Activated CD8-positive, alpha-beta memory T cell treated with anti-CD3 and anti-CD28 coated beads, Interleukin-2, amount 50 U/mL, for 24 hours (primary cell): ENCODE results near the gene RNF115.
"Not testable (repeated sequence)": the region's sequence is repeated elsewhere in the genome, so short reads cannot be mapped to it uniquely, and the experiment has no call there.

Experiments used
- DNase-seq: peaks from one replicate; pipeline ENCODE4 v3.0.0-alpha.2; 2020; ENCODE audit errors: extremely low read depth

The RNF115 gene

GRCh38 chr1:145730467-145730866 is 93.4 kb downstream of the RNF115 start:
- no peak for DNase-seq

- DNase-seq: no peak
Observed at GRCh38 chr1:145729666-145730436, 94.0 kb downstream of the RNF115 start.

GRCh38 chr1:145729196-145729595 is 94.7 kb downstream of the RNF115 start:
- DNase-seq: no peak

- DNase-seq: not testable (repeated sequence)
Observed at GRCh38 chr1:145726193-145726592, 97.7 kb downstream of the RNF115 start.

GRCh38 chr1:145720878-145721671 is 102.8 kb downstream of the RNF115 start:
- DNase-seq: peak; percentile 25

GRCh38 chr1:145720556-145720877 is 103.4 kb downstream of the RNF115 start:
- DNase-seq: no peak

- no peak for DNase-seq
Observed at GRCh38 chr1:145719230-145720079, 104.4 kb downstream of the RNF115 start, which contains the start of gene CD160. Gene CD160, plus strand, starts transcription at chr1:145719499. Its CDS starts 8,829 bp downstream, at chr1:145728328.

- DNase-seq: not testable (repeated sequence)
Observed at GRCh38 chr1:145718465-145718864, 105.4 kb downstream of the RNF115 start.

GRCh38 chr1:145717833-145718232 is 106.1 kb downstream of the RNF115 start:
- no peak for DNase-seq

GRCh38 chr1:145716641-145717345 is 107.1 kb downstream of the RNF115 start:
- no peak for DNase-seq

- no peak for DNase-seq
Observed at GRCh38 chr1:145714524-145715111, 109.3 kb downstream of the RNF115 start.

GRCh38 chr1:145711213-145711651 is 112.7 kb downstream of the RNF115 start:
- no peak for DNase-seq

- DNase-seq: no peak
Observed at GRCh38 chr1:145710291-145711027, 113.4 kb downstream of the RNF115 start.

- no peak for DNase-seq
Observed at GRCh38 chr1:145708063-145708462, 115.8 kb downstream of the RNF115 start.

GRCh38 chr1:145707183-145707867 is 116.6 kb downstream of the RNF115 start, which contains the start of gene PDZK1:
Gene PDZK1, minus strand, starts transcription at chr1:145707368. Its CDS starts 19,347 bp downstream, at chr1:145688021.
- DNase-seq: no peak

- DNase-seq: no peak
Observed at GRCh38 chr1:145706086-145706664, 117.7 kb downstream of the RNF115 start.

- DNase-seq: no peak
Observed at GRCh38 chr1:145705622-145706021, 118.3 kb downstream of the RNF115 start.

- no peak for DNase-seq
Observed at GRCh38 chr1:145702826-145703225, 121.1 kb downstream of the RNF115 start.

- DNase-seq: no peak
Observed at GRCh38 chr1:145702052-145702451, 121.8 kb downstream of the RNF115 start.
